A673 (cell line): ENCODE measurements around the gene BACE2. TPM values are rescaled to one million over a fixed set of nuclear protein-coding genes. Genes with fewer than 3 reads are reported as not detected.

Experiments used
- BruUV-seq: library from RNA; stranded (reverse); fragments of 400-500 nt; replicated peaks from 2 replicates; lab custom pipeline; 2021; lab: Mats Ljungman, UMichigan
- CTCF ChIA-PET: fragments of 300-600 bp; sonication (Branson Sonifier 250); formaldehyde crosslinking; loops from one replicate; lab custom pipeline; 2022; ENCODE audit warnings: antibody characterized with exemption; lab: Charles Lee
- POLR2A ChIA-PET: fragments of 300-600 bp; sonication (Branson Sonifier 250); formaldehyde crosslinking; loops from one replicate; lab custom pipeline; 2022; ENCODE audit warnings: antibody characterized with exemption; ENCODE audit not compliant: low non-redundant PET; lab: Charles Lee
- DNase-seq: peaks from one replicate; pipeline ENCODE4 v3.0.0-alpha.2; 2015; ENCODE audit warnings: low spot score
- H3K27ac ChIP-seq: fragments of 200-600 bp; sonication (generic); 2 replicates; pipeline ENCODE4 v1.5.1; 2016; ENCODE audit warnings: mixed run types, low read depth, mild to moderate bottlenecking, mixed read lengths, antibody characterized with exemption, low read length; ENCODE audit not compliant: poor library complexity, severe bottlenecking
- H3K27me3 ChIP-seq: fragments of 200-600 bp; sonication (generic); replicated peaks from 2 replicates; pipeline ENCODE4 v1.6.1; 2017; ENCODE audit warnings: mixed run types, low read depth, mild to moderate bottlenecking, mixed read lengths, antibody characterized with exemption, low read length; ENCODE audit not compliant: insufficient read depth, poor library complexity
- H3K36me3 ChIP-seq: fragments of 200-600 bp; sonication (generic); 2 replicates; pipeline ENCODE4 v1.6.1; 2016; ENCODE audit warnings: mixed run types, mild to moderate bottlenecking, mixed read lengths, antibody characterized with exemption, low read length; ENCODE audit not compliant: insufficient read depth, poor library complexity, severe bottlenecking
- H3K4me1 ChIP-seq: fragments of 200-600 bp; sonication (generic); 2 replicates; pipeline ENCODE4 v1.6.1; 2017; ENCODE audit warnings: mixed run types, mild to moderate bottlenecking, mixed read lengths, antibody characterized with exemption, low read length; ENCODE audit not compliant: insufficient read depth, poor library complexity, severe bottlenecking
- H3K4me3 ChIP-seq: fragments of 200-600 bp; sonication (generic); 2 replicates; pipeline ENCODE4 v1.5.1; 2016; ENCODE audit warnings: low read depth, mixed run types, mild to moderate bottlenecking, mixed read lengths, low read length; ENCODE audit not compliant: poor library complexity, severe bottlenecking
- H3K9me3 ChIP-seq: fragments of 200-600 bp; sonication (generic); 2 replicates; pipeline ENCODE4 v1.6.1; 2016; ENCODE audit warnings: mixed run types, low read depth, mild to moderate bottlenecking, mixed read lengths, antibody characterized with exemption, low read length; ENCODE audit not compliant: poor library complexity, severe bottlenecking
- CTCF ChIP-seq: fragments of 300-800, 200-600 bp; sonication (generic); conservative IDR thresholded peaks from 2 replicates; pipeline ENCODE4 v1.5.1; 2017; ENCODE audit warnings: low read depth, mild to moderate bottlenecking, antibody characterized with exemption, low read length, moderate library complexity, mixed read lengths
- EZH2 ChIP-seq: fragments of 200-600 bp; sonication (generic); IDR thresholded peaks from 2 replicates; pipeline ENCODE4 v1.6.1; 2017; ENCODE audit warnings: borderline replicate concordance, low read depth, mild to moderate bottlenecking, mixed read lengths, antibody characterized with exemption, low read length; ENCODE audit not compliant: poor library complexity, severe bottlenecking
- intact Hi-C: fragments of 100-400 bp; cut with micrococcal nuclease; formaldehyde crosslinking; loops from one replicate; pipeline ENCODE4 v1.10.0; 2022; ENCODE audit not compliant: unreplicated experiment
- total RNA-seq: library from RNA; stranded (reverse); gene quantifications from 2 replicates; pipeline ENCODE4 v1.2.3, GENCODE V29; 2021

BACE2 gene
- total RNA-seq, 1 experiment from 2014 or later: 6.9 TPM

DNA sequence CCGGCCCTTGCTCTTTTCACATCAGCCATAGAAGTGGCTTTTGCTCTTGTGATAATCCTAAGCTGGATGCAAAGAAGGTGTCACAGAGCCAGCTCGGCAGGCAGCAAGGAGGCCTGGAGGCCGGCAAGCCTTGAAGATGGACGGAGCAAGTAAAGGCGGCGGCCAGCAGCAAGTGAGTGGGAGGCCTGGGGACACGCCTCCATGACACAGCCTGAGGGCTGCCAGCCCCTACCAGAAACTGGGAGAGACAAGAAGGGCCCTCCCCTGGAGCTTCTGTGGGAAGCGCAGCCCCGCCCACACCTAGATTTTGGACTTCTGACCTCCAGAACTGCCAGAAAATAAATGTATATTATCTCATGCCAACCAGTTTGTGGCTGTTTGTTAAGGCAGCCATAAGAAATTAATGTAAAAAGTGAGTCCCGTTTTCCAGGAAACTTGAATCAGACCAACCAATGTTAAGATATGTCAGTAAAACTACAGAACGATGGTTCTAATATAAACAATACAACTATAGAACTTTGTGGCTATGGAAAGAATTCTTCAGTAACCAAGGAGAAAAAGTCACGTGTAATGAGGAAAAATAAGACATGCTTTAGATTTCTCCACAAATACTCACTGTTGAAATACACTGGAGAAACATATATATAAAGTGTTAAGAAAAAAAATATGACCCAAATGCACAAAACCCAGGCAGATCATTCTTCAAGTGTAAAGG is 49.9 kb downstream of the BACE2 start:
- Histone ChIP-seq H3K4me1 (no peaks in the 10 kb centered on the region), H3K36me3 (no peaks in the 10 kb centered on the region), H3K9me3 (no peaks in the 10 kb centered on the region), H3K27ac (no peak overlapping the region), H3K4me3 (no peak overlapping the region), H3K27me3 (no peaks in the 10 kb centered on the region)
- no peak for DNase-seq
- POLR2A ChIA-PET: no interaction called here
- intact Hi-C loops: no loop called here
- CTCF ChIA-PET: no interaction called here
- no TSS peak for BruUV-seq
- TF ChIP-seq CTCF (no peak), EZH2 (no peak)

DNA sequence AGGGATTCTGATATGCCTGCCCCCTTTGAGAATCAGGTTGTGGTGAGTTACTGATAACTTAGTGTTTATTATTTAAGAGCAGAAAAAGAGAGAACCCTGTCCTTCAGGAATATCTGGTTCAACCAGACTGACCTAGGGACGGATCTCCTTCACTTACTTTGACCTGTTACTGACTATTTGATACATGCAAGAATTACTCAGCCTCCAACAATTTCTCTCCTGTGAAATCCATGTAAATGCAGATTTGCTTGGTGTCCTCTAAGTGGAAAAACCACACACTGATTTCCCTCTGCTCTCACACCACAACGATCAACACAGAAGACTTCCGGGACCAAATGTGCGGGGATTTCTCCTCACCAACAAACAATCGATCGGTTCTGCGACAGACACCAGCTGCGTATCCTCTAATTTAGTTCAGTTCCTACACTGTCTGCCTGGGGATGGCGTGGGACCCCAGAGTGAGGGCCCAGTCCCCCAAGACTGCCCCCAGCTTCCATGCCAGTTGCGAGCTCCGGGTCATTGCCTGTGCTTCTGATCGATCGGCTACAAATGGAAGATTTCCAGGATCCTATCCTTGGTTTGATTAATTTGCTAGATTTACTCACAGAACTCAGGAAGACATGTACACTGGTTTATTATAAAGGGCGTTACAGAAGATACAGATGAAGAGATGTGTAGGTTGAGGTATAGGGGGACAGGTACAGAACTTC is 51.7 kb downstream of the BACE2 start:
- H3K27me3 ChIP-seq: no peaks in the 10 kb centered on the region
- no peak overlapping the region for H3K27ac ChIP-seq
- BruUV-seq: no TSS peak
- ChIA-PET CTCF (no interaction called here), POLR2A (no interaction called here)
- no peaks in the 10 kb centered on the region for H3K9me3 ChIP-seq
- intact Hi-C loops: no loop called here
- no peak for TF ChIP-seq CTCF
- TF ChIP-seq EZH2: no peak
- H3K4me3 ChIP-seq: no peak overlapping the region
- H3K4me1 ChIP-seq: no peaks in the 10 kb centered on the region
- no peak for DNase-seq
- H3K36me3 ChIP-seq: no peaks in the 10 kb centered on the region

DNA sequence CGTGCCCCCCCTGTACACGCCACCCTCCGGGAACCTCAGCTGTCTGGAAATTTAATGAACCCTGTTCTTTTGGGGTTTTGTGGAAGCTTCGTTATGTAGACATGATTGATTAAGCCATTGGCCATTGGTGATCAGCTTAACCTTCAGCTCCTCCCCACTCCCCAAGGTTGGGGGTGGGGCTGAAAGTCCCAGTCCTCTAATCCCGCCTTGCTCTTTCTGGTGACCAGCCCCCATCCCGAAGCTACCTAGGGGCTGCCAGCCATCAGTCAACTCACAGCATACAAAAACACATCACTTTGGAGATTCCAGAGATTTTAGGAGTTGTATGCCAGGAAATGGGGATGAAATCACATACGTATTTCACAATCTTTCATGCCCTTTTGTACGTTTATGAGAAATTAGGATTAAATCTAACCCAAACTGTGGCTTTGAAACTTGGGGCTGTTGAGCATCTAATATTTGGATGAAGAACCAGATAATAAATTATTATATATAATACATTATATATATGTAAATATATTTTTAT is 52.3 kb downstream of the BACE2 start:
- no peaks in the 10 kb centered on the region for H3K4me1 ChIP-seq
- POLR2A ChIA-PET: no interaction called here
- DNase-seq: no peak
- TF ChIP-seq EZH2 (no peak), CTCF (no peak)
- intact Hi-C loops: no loop called here
- no peaks in the 10 kb centered on the region for H3K27me3 ChIP-seq
- no TSS peak for BruUV-seq
- H3K36me3 ChIP-seq: no peaks in the 10 kb centered on the region
- H3K9me3 ChIP-seq: no peaks in the 10 kb centered on the region
- H3K4me3 ChIP-seq: no peak overlapping the region
- H3K27ac ChIP-seq: no peak overlapping the region
- CTCF ChIA-PET: no interaction called here
